ENCODE results near the gene AEBP2.
"Not testable (repeated sequence)": the region's sequence is repeated elsewhere in the genome, so short reads cannot be mapped to it uniquely, and the experiment has no call there.

The AEBP2 gene

GRCh38 chr12:19515179-19515578, 75.9 kb downstream of the AEBP2 start:
- DNase-seq = no peak

- DNase-seq = no peak
Measured at GRCh38 chr12:19517583-19517982, 78.3 kb downstream of the AEBP2 start.

DNA sequence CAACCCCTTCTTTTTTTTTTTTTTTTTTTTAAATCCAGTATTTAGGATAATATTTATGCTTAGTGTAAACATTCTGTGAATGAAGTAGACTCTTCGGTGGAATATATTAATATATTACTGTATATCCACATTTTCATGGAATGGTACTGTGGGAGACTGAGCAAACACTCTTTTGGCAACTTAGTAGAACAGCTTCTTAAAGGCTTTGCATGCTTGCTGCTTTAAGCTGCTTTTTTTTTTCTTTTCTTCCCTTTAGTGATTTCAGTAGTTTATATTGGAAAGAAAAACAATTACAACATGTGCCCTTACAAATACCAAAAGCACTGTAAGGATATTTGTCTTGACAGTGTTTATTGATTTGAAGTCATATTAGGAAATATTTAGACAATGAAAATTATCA, 78.9 kb downstream of the AEBP2 start:
- no peak for DNase-seq

GRCh38 chr12:19520646-19521415, 81.5 kb downstream of the AEBP2 start:
- DNase-seq = no peak

GRCh38 chr12:19525274-19525673, 86.0 kb downstream of the AEBP2 start:
- no peak for DNase-seq

DNA sequence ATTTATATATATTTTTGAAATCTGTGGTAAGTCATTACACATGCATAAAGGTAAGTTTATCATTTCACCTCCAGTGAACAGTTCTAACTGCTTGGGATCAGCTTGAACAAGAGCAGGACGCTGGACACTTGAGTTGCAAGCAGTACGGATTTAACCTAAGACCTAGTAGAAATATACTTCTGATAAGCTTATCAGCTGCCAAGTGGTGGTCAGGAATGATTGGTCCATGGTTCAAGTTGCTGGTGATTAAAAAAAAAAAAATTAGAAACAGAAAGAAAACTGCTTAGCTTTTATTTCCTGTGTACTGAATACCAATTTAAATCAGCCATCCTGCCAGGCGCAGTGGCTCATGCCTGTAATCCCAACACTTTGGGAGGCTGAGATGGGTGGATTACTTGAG, 88.6 kb downstream of the AEBP2 start:
- no peak for DNase-seq

GRCh38 chr12:19528750-19529149, 89.5 kb downstream of the AEBP2 start:
- no peak for DNase-seq

DNA sequence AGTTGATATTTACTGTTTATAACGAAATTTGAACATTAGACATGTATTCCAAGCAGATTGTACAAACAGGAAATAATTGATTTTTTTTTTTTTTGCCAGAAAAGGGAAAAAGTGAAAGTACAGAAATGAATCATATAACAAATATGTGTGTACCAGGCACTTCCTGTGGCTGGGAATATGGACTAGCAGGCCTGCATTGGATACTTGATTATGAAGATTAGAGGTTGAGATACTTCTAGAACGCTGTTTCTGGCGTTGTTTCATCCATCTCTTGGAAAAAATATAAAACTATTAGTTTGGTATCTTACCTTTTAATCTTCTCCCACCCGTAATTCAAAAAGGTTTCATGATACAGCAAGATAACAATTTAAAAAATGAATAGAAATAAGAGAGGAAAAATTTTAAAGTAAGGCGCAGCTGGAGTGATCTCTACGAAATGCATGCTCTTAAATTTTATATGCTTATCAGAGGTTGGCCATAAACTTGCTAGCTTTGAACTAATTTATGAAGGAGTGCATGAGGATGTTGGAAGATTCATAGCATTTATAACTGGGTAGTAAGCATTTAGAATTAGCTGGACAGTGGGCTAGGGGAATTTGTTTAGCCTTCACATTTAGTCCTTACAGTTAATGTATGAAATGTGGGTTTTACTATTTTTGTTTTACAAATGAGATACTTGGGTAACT, 90.8 kb downstream of the AEBP2 start:
- no peak for DNase-seq

- no peak for DNase-seq
Measured at GRCh38 chr12:19530637-19531023, 91.3 kb downstream of the AEBP2 start.

DNA sequence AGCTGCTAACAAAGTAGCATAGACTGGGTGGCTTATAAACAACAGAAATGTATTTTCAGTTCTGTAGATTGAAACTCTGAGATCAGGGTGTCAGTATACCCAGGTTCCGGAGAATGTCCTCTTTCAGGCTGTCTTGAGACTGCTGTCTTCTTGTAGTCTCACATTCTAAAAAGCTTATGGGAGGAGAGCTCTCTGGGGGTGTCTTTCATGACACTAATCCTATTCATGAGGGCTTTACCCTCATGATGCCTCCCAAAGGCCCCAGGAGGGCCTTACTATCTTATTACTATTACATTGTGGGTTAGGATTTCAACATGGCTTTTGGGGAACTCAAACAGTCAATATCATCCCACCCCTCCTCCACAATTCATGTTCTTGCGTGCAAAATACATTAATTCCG, 94.3 kb downstream of the AEBP2 start:
- DNase-seq = no peak

DNA sequence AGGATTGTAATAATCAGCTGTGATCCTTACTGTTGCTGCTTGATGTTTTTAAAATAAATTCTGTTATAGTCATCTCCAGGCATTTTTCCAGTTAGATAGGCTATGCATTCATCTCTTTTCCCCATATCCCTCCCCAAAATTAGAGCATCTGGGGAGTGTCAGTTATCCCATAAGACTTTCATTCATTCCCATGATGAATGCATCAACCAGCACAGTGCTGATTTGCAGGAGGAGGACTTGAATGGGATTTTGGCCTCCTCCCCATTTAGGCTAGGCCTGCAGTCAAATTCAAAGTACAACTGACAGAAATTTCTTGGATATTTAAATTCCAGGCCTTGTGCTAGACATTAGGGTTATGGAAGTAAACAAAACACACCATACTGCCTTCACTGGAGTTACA, 99.8 kb downstream of the AEBP2 start:
- DNase-seq = no peak

- DNase-seq = no peak
Measured at GRCh38 chr12:19539836-19540235, 100.5 kb downstream of the AEBP2 start.

DNA sequence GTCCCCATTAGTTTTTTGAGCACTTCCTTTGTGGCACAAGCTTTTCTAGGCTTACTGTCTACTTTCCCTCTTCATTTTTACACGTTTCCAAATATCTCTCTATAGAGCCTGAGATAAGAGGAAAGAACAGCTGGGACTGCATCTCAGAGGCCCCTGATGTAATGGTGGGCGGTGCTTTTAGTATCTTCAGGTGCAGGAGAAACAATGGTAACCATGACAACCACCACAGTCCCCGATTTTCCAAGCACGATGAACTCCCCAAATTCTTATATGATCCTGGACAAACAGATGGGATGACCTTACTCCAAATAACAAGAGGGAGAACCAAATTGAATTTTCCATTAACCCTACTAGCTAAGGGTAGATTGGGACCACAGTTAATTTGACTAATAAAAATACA, 103.3 kb downstream of the AEBP2 start:
- no peak for DNase-seq

- DNase-seq = no peak
Measured at GRCh38 chr12:19544353-19544752, 105.1 kb downstream of the AEBP2 start.

GRCh38 chr12:19545301-19545700, 106.0 kb downstream of the AEBP2 start:
- DNase-seq = no peak

GRCh38 chr12:19546027-19546426, 106.7 kb downstream of the AEBP2 start:
- DNase-seq = no peak

DNA sequence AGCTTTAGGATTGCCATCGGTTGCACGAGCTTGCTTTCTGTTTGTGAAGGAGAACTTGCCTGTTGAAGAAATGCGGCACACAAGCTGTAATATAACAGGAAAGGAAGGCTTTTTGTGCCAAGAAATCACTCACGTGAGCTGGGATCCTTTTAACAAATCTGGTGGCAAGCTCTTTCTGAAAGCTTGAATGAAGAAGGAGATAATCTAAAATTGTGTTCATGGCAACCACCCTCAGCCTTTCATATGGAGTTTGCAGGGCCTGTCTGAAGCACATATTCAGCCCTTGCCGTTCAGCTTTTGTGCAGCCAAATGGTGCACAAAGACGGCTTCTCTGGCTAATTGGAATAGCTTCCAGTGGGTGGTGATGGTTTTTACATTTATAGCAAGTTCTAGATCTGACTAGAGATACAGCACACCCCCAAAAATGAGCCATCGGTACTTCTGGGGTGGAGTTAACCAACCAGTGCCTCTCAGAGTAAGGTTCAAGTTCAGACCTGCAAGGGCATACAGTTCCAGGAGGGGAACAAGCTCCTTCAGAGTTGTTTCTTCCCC, 107.4 kb downstream of the AEBP2 start:
- no peak for DNase-seq

DNA sequence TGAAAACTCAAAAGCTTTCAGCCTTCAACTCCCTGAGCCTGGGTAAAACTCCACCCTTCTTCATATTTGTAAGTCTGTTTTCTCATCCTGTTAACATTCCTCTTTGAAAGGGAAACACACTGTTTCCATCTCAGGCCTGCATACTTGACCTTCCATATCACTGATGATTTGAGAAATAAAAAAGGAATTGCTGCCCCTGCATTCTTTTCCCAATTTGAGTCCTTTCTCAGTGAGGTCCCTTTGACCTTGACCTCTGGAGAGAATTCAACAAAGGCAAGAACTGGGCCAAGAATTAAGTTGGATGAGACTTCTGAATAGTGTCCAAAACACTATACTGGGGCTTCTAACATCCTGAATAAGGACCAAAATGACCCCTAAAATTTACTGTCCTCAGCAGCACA, 108.0 kb downstream of the AEBP2 start:
- no peak for DNase-seq

GRCh38 chr12:19548834-19549233, 109.5 kb downstream of the AEBP2 start:
- DNase-seq = no peak

- DNase-seq = no peak
Measured at GRCh38 chr12:19550626-19551025, 111.3 kb downstream of the AEBP2 start.

DNA sequence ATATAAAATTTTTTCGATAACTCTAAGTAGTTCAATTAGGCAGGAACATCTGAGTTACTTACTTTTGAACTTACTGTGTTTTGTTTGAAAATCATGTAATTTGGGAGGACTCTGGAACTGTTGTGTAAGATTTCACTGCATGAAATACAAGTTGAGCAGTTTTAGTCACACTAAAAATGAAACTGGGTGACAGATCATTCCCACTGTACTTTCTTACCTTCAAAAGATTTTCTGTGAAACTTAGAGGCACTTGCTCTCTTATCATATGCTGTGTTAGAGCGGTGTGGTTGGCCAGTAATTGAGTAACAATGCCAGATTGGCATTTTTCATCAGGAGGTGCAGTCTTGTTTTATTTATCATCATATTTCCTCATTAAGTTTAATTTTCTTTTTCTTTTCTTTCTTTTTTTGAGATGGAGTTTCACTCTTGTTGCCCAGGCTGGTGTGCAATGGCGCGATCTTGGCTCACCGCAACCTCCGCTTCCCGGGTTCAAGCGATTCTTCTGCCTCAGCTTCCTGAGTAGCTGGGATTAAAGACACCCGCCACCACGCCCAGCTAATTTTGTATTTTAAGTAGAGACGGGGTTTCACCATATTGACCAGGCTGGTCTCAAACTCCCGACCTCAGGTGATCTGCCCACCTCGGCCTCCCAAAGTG, 113.3 kb downstream of the AEBP2 start:
- not testable (repeated sequence) for DNase-seq

GRCh38 chr12:19553175-19553574, 113.9 kb downstream of the AEBP2 start:
- DNase-seq = no peak

- no peak for DNase-seq
Measured at GRCh38 chr12:19561411-19561961, 122.2 kb downstream of the AEBP2 start.
